Activated CD4-positive, alpha-beta T cell treated with anti-CD3 and anti-CD28 coated beads, Interleukin-2, amount 10 ng/mL, durations not matched to agents 24 days and 14 days (primary cell): ENCODE data around the gene IL17A. TPM values are rescaled to one million over a fixed set of nuclear protein-coding genes. Genes with fewer than 3 reads are reported as not detected.
A peak's percentile ranks its signal among the peaks of the same experiment; 100 is the strongest.
"Not testable (repeated sequence)": the region's sequence is repeated elsewhere in the genome, so short reads cannot be mapped to it uniquely, and the experiment has no call there.

Source experiments
- DNase-seq: peaks from one replicate; pipeline ENCODE4 v3.0.0; 2022
- H3K27ac Mint-ChIP-seq: one replicate; pipeline ENCODE4 v1.8.0; 2022; ENCODE audit warnings: mild to moderate bottlenecking, mixed read lengths
- H3K27me3 Mint-ChIP-seq: one replicate; pipeline ENCODE4 v1.8.0; 2022; ENCODE audit warnings: mixed read lengths
- H3K36me3 Mint-ChIP-seq: one replicate; pipeline ENCODE4 v1.8.0; 2022; ENCODE audit warnings: low read depth, mild to moderate bottlenecking, mixed read lengths
- H3K4me1 Mint-ChIP-seq: one replicate; pipeline ENCODE4 v1.8.0; 2021; ENCODE audit warnings: mixed read lengths
- H3K4me3 Mint-ChIP-seq: one replicate; pipeline ENCODE4 v1.8.0; 2022; ENCODE audit warnings: mild to moderate bottlenecking, moderate library complexity, mixed read lengths
- H3K9me3 Mint-ChIP-seq: one replicate; pipeline ENCODE4 v1.8.0; 2021; ENCODE audit warnings: mixed read lengths
- intact Hi-C: fragments of 100-400 bp; cut with micrococcal nuclease; formaldehyde crosslinking; loops from one replicate; pipeline ENCODE4 v1.15.1; 2023
- total RNA-seq: library from RNA; stranded (reverse); gene quantifications from 2 replicates; pipeline ENCODE4 v1.2.3, GENCODE V29; 2022

The IL17A gene
- total RNA-seq, 1 donor from 2014 or later: not detected

DNA sequence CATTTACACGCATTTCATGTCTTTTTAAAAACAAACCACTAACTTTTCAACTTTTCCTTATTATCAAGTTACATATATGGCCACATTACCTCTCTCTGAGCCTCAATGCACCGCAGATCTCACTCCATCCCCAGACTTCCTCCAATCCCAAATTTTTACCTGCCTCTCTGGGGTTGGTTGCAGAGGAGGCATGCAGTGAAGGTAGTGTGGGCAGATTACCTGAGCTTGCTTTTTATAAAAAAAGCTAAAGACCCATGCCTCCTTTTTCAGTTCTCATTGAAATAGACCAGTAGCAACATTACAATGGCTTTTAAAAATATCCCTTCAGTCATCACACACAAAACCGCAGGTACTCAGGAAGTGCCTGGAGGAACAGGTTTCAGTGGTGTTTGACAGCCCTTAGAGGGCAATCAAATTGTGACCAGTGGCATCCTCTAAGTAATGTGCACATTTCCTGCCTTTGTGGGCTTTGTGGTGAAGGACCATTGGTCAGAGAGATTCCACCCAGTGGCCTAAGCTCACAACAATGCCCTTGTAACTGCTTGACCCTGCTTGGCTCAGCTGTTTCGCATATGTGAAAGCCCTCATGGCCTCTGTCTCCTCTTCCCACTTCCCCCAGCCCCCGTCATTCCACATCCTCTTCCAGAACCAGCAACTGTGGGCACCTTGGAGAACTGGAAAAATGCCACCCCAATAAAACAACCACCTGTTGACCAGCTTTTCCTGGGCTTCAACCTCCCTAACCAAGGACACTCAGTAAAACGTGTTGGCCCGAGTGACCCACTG is 30.2 kb upstream of the IL17A start:
- peaks cover 21% of the 10 kb centered on the region for H3K4me1 Mint-ChIP-seq
- no peak for DNase-seq

GRCh38 chr6:52157301-52157941 is 28.8 kb upstream of the IL17A start:
- Mint-ChIP-seq H3K36me3 (peaks cover 5% of the 10 kb centered on the region), H3K27ac (peak overlapping the region; percentile 87), H3K4me3 (peak overlapping the region; percentile 34), H3K9me3 (peaks cover 11% of the 10 kb centered on the region), H3K4me1 (peaks cover 34% of the 10 kb centered on the region), H3K27me3 (peaks cover 7% of the 10 kb centered on the region)
- peak; percentile 59 for DNase-seq
- intact Hi-C loops: loop anchor here (1.0 to 5.0 kb wide), 4 partner anchors 70 to 835 kb away; partner anchors contain the start of gene MCM3

More for the DNA sequence above, 30.2 kb upstream of the IL17A start:
- H3K9me3 Mint-ChIP-seq: peaks cover 5% of the 10 kb centered on the region
- H3K27me3 Mint-ChIP-seq: peaks cover 15% of the 10 kb centered on the region
- intact Hi-C loops: loop anchor here (5.0 kb wide), 1 partner anchor 836 kb away; no protein-coding TSS in a partner anchor
- H3K36me3 Mint-ChIP-seq: peaks cover 3% of the 10 kb centered on the region
- no peak overlapping the region for H3K4me3 Mint-ChIP-seq
- peak overlapping the region; percentile 8 for H3K27ac Mint-ChIP-seq

GRCh38 chr6:52160472-52161104 is 25.6 kb upstream of the IL17A start:
- H3K9me3 Mint-ChIP-seq: peaks cover 11% of the 10 kb centered on the region
- H3K27me3 Mint-ChIP-seq: peaks cover 20% of the 10 kb centered on the region
- intact Hi-C loops: loop anchor here (1.0 to 5.0 kb wide), 5 partner anchors 67 to 822 kb away; partner anchors contain the start of gene TRAM2
- H3K4me3 Mint-ChIP-seq: no peak overlapping the region
- peaks cover 41% of the 10 kb centered on the region for H3K4me1 Mint-ChIP-seq
- DNase-seq: no peak
- peaks cover 5% of the 10 kb centered on the region for H3K36me3 Mint-ChIP-seq
- peak overlapping the region; percentile 82 for H3K27ac Mint-ChIP-seq

DNA sequence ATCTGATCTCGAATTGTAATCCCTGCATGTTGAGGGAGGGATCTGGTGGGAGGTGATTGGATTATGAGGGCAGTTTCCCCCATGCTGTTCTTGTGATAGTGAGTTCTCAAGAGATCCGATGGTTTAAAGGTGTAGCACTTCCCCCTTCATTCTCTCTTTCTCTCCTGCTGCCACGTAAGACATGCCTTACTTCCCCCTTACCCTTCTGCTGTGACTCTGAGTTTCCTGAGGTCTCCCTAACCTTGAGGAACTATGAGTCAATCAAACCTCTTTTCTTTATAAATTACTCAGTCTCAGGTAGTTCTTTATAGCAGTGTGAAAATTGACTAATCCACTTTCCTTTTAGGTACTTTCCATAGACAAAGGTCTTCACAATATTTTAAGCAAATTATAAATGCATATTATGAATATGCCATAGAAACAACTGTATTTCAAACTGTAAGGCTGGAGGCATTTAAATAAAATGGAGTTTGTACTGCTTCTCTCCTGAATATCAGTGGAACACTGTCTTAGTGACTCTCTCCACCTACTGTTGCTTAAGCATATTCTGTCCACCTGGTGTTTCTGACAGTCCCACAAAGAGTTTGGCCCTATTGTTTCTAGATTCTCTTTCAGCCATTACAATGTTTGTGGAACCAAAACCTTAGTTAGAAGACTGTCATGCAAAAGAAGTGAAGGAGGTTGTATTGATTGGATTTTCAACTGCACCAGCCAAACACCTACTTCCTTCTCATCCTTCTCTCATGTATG is 24.3 kb upstream of the IL17A start:
- peaks cover 30% of the 10 kb centered on the region for H3K4me1 Mint-ChIP-seq
- H3K27me3 Mint-ChIP-seq: peaks cover 25% of the 10 kb centered on the region
- peaks cover 5% of the 10 kb centered on the region for H3K36me3 Mint-ChIP-seq
- DNase-seq: no peak
- intact Hi-C loops: loop anchor here (1.0 to 5.0 kb wide), 7 partner anchors 65 to 820 kb away; partner anchors contain the start of gene TRAM2
- H3K27ac Mint-ChIP-seq: peak overlapping the region; percentile 82
- H3K9me3 Mint-ChIP-seq: peaks cover 11% of the 10 kb centered on the region
- H3K4me3 Mint-ChIP-seq: peak overlapping the region; percentile 1

DNA sequence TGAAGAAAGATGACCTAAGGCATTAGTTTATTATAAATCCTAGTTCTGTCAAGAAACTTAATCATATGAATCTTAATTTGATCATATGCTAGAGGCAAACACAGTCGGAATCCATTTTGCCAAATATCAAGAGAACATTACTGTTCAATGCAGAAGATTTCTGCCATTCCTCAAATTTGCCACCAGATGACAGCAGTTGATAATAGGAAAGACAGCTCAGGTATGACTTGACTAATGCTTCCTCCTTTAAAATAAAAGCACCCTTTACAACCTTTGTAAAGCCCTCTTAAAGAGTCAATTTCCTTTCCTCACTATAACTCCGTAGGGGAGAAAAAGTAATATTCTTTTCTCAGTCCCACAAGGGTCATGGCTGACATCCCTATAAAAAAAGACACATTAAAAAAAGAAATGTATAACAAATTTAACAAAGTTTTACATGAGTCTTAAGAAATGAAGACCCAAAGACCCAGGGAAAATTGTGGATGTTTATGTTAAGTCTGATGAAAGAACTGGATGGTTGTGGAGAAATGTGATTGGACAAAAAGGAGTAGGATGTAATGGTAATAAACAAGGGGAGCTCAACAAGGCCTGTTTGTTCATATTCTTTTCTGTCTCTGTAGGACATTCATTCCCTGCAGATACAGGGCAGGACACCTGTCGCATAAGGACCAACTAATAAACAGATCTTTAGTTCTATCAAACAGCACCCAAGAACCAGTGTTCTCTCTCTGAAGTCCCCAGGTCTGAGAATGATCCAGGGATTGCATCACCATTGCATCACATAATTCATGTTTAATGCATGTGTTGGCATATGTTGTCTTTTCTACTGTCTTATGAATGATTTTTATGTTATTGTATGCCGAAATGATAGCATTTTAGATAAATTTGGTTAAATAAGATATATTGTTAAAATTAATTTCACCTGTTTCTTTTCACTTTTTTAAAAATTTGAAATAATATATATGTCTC is 23.0 kb upstream of the IL17A start:
- Mint-ChIP-seq H3K9me3 (peaks cover 6% of the 10 kb centered on the region), H3K27ac (peak overlapping the region; percentile 48), H3K36me3 (peaks cover 5% of the 10 kb centered on the region), H3K4me3 (no peak overlapping the region), H3K4me1 (peaks cover 20% of the 10 kb centered on the region), H3K27me3 (peaks cover 35% of the 10 kb centered on the region)
- intact Hi-C loops: loop anchor here (1.0 to 5.0 kb wide), 10 partner anchors 58 to 819 kb away; partner anchors contain the start of gene TRAM2
- peak; percentile 69 for DNase-seq

DNA sequence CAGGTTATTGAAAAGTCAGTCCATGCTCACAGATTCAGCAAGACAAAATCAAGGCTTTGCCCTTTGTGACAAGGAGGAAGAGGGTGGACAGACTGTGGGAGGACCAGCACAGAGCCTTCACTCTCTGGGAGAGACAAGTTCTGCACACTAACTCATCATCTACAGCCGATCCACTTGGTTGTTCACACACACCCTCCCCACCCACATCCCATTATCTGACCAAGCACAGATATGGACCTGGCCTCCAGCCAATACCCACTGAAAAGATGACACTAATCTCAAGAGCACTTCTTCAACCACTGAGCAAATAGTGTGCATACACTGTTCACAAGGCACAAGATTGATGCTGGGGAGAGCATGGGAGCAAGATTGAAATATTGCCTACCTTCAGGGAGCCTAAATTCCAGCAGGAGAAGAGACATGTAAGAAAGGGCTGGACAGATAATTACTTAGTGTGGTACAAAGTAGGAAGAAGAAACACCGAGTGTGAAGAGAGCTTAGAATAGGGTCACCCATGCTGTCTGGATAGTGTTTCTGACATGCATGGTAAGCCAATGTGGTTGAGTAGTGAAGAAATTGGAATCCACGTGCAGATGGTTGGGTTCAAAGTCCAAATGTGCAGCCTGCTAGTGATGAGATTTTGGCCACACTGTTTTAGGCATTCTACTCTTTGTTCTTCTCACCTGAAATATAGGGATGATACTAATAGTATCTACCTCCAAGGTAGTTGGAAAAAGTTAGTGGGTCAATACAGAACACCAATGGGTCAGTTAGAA is 21.7 kb upstream of the IL17A start:
- Mint-ChIP-seq H3K36me3 (peaks cover 5% of the 10 kb centered on the region), H3K27me3 (peaks cover 39% of the 10 kb centered on the region), H3K4me1 (peaks cover 20% of the 10 kb centered on the region), H3K27ac (no peak overlapping the region), H3K9me3 (peaks cover 10% of the 10 kb centered on the region), H3K4me3 (no peak overlapping the region)
- peak; percentile 28 for DNase-seq
- intact Hi-C loops: loop anchor here (5.0 kb wide), 4 partner anchors 102 to 818 kb away; partner anchors contain the start of gene TRAM2

DNA sequence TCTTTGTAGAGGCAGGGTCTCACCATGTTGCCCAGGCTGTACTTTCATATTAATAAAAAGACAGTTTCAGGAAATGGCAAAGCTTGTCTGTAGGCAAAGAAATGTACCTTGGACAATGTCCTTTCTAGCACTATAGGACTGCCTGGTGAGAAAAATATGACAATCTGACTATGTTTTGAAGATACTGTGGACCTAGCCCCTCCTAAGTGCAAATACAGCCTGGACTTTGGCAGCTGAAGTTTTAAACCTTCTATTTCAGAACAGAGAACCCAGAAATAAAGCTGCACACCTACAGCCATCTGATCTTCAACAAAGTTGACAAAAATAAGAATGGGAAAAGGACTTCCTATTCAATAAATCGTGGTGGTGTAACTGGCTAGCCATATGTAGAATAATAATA is 18.9 kb upstream of the IL17A start:
- Mint-ChIP-seq H3K27me3 (peaks cover 52% of the 10 kb centered on the region), H3K9me3 (peaks cover 4% of the 10 kb centered on the region), H3K4me3 (no peak overlapping the region), H3K27ac (no peak overlapping the region), H3K4me1 (peaks cover 7% of the 10 kb centered on the region), H3K36me3 (no peaks in the 10 kb centered on the region)
- DNase-seq: no peak
- intact Hi-C loops: no loop called here

GRCh38 chr6:52168351-52168750 is 17.8 kb upstream of the IL17A start:
- H3K4me3 Mint-ChIP-seq, DNase-seq, H3K9me3 Mint-ChIP-seq, intact Hi-C loops, H3K27ac Mint-ChIP-seq, H3K36me3 Mint-ChIP-seq, H3K4me1 Mint-ChIP-seq: not testable (repeated sequence)
- H3K27me3 Mint-ChIP-seq: peaks cover 49% of the 10 kb centered on the region

GRCh38 chr6:52174118-52174517 is 12.1 kb upstream of the IL17A start:
- Mint-ChIP-seq H3K27me3 (peaks cover 37% of the 10 kb centered on the region), H3K36me3 (no peaks in the 10 kb centered on the region), H3K27ac (no peak overlapping the region), H3K9me3 (peaks cover 3% of the 10 kb centered on the region), H3K4me1 (peaks cover 2% of the 10 kb centered on the region), H3K4me3 (no peak overlapping the region)
- DNase-seq: peak; percentile 41
- intact Hi-C loops: no loop called here

DNA sequence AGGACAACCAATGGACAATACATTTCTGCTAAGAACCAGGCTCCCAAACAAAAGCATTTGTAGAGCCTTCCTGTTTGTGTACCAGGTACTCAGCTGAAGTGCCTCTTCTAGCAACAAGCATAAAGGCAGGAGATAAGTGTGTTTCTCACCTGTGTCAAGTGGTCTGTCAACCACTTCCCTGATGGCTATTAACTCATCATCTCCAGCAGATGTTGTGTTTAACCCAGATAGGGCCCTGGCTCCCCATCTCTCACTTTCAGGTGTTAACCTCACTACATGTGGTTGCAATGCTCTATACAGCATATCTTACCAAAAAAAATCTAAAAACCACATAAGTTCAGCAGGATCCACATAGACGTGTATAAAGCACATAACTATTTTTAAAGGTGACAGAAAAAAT is 9.6 kb upstream of the IL17A start:
- H3K4me3 Mint-ChIP-seq: no peak overlapping the region
- peaks cover 2% of the 10 kb centered on the region for H3K4me1 Mint-ChIP-seq
- H3K27ac Mint-ChIP-seq: no peak overlapping the region
- peak; percentile 53 for DNase-seq
- intact Hi-C loops: no loop called here
- no peaks in the 10 kb centered on the region for H3K9me3 Mint-ChIP-seq
- H3K27me3 Mint-ChIP-seq: peaks cover 37% of the 10 kb centered on the region
- no peaks in the 10 kb centered on the region for H3K36me3 Mint-ChIP-seq

GRCh38 chr6:52177961-52178360 is 8.2 kb upstream of the IL17A start:
- Mint-ChIP-seq H3K36me3 (no peaks in the 10 kb centered on the region), H3K27ac (no peak overlapping the region), H3K4me3 (no peak overlapping the region), H3K27me3 (peaks cover 45% of the 10 kb centered on the region), H3K4me1 (peaks cover 2% of the 10 kb centered on the region), H3K9me3 (no peaks in the 10 kb centered on the region)
- DNase-seq: no peak
- intact Hi-C loops: no loop called here
